ENCODE measurements around the gene PRSS56.

Gene PRSS56

GRCh38 chr2:232519581-232520438 lies at the start of gene PRSS56:
Gene PRSS56, plus strand, starts transcription at chr2:232520388. Its CDS starts 211 bp downstream, at chr2:232520599.
- DNase-seq = no peak

- DNase-seq = peak; percentile 47
Measured at GRCh38 chr2:232473467-232473890, 46.7 kb upstream of the PRSS56 start.

- DNase-seq = no peak
Measured at GRCh38 chr2:232476045-232476444, 44.1 kb upstream of the PRSS56 start.

GRCh38 chr2:232476791-232477190 lies 43.4 kb upstream of the PRSS56 start:
- DNase-seq = no peak

GRCh38 chr2:232477751-232478510 lies 42.3 kb upstream of the PRSS56 start:
- DNase-seq = no peak

GRCh38 chr2:232478571-232479340 lies 41.4 kb upstream of the PRSS56 start:
- DNase-seq = no peak

- no peak for DNase-seq
Measured at GRCh38 chr2:232479341-232480200, 40.6 kb upstream of the PRSS56 start.

- no peak for DNase-seq
Measured at GRCh38 chr2:232480201-232481190, 39.7 kb upstream of the PRSS56 start.

GRCh38 chr2:232481322-232482140 lies 38.7 kb upstream of the PRSS56 start:
- DNase-seq = no peak

GRCh38 chr2:232482301-232483238 lies 37.6 kb upstream of the PRSS56 start:
- no peak for DNase-seq

- no peak for DNase-seq
Measured at GRCh38 chr2:232483311-232483922, 36.8 kb upstream of the PRSS56 start.

- no peak for DNase-seq
Measured at GRCh38 chr2:232483923-232484627, 36.1 kb upstream of the PRSS56 start.

GRCh38 chr2:232484628-232485347 lies 35.4 kb upstream of the PRSS56 start:
- DNase-seq = no peak

- DNase-seq = no peak
Measured at GRCh38 chr2:232485348-232485756, 34.8 kb upstream of the PRSS56 start.

- DNase-seq = no peak
Measured at GRCh38 chr2:232485757-232486557, 34.2 kb upstream of the PRSS56 start.

All from NCI-H2029 (cell line).